PC-3 (cell line): ENCODE results near the gene PEA15. TPM values are rescaled to one million over a fixed set of nuclear protein-coding genes. Genes with fewer than 3 reads are reported as not detected.

Source experiments
- ATAC-seq: fragments of 200-7000 bp; cut with Tn5 transposase; 2 replicates; pipeline ENCODE4 v1.9.1; 2020; ENCODE audit warnings: mild to moderate bottlenecking, moderate library complexity
- BruUV-seq: library from RNA; stranded (reverse); fragments of 400-500 nt; replicated peaks from 2 replicates; lab custom pipeline; 2021; lab: Mats Ljungman, UMichigan
- CTCF ChIA-PET: fragments of 300-600 bp; sonication (Branson Sonifier 250); formaldehyde crosslinking; loops from one replicate; lab custom pipeline; 2022; ENCODE audit warnings: antibody characterized with exemption; lab: Charles Lee
- POLR2A ChIA-PET: fragments of 300-600 bp; sonication (Branson Sonifier 250); formaldehyde crosslinking; loops from one replicate; lab custom pipeline; 2022; ENCODE audit warnings: antibody characterized with exemption; ENCODE audit not compliant: unreplicated experiment; lab: Charles Lee
- DNase-seq: peaks from one replicate; pipeline ENCODE4 v3.0.0-alpha.2; 2015
- H2AFZ ChIP-seq: fragments of 300-600 bp; sonication (generic); 2 replicates; pipeline ENCODE4 v1.6.0; 2016; ENCODE audit warnings: antibody characterized with exemption, low read length
- H3F3A ChIP-seq: fragments of 300-600 bp; sonication (generic); one replicate; pipeline ENCODE4 v1.6.0; 2017; ENCODE audit warnings: antibody characterized with exemption, low read length, control low read depth, mild to moderate bottlenecking; ENCODE audit not compliant: unreplicated experiment
- H3K27ac ChIP-seq: fragments of 300-600 bp; sonication (generic); 2 replicates; pipeline ENCODE4 v1.5.1; 2016; ENCODE audit warnings: mild to moderate bottlenecking, low read length
- H3K27me3 ChIP-seq: fragments of 300-600 bp; sonication (generic); 2 replicates; pipeline ENCODE4 v1.6.1; 2016; ENCODE audit warnings: low read length, mixed read lengths
- H3K36me3 ChIP-seq: fragments of 300-600 bp; sonication (generic); 2 replicates; pipeline ENCODE4 v1.6.1; 2016; ENCODE audit warnings: low read depth, mixed run types, low read length, mixed read lengths
- H3K4me1 ChIP-seq: fragments of 300-600 bp; sonication (generic); 2 replicates; pipeline ENCODE4 v1.5.1; 2016; ENCODE audit warnings: low read length; ENCODE audit not compliant: insufficient read depth
- H3K4me2 ChIP-seq: fragments of 300-600 bp; sonication (generic); 2 replicates; pipeline ENCODE4 v1.6.0; 2016; ENCODE audit warnings: low read length
- H3K4me3 ChIP-seq: fragments of 300-600 bp; sonication (generic); 2 replicates; pipeline ENCODE4 v1.5.1; 2016; ENCODE audit warnings: mild to moderate bottlenecking, low read length, mixed read lengths
- H3K79me2 ChIP-seq: fragments of 300-600 bp; sonication (generic); 2 replicates; pipeline ENCODE4 v1.6.1; 2017; ENCODE audit warnings: low read length, mixed read lengths
- H3K9ac ChIP-seq: fragments of 300-600 bp; sonication (generic); 2 replicates; pipeline ENCODE4 v1.6.0; 2016; ENCODE audit warnings: mild to moderate bottlenecking, low read length
- H3K9me2 ChIP-seq: fragments of 300-600 bp; sonication (generic); replicated peaks from 2 replicates; pipeline ENCODE4 v1.6.1; 2016; ENCODE audit warnings: mixed run types, low read length, mixed read lengths
- H3K9me3 ChIP-seq: fragments of 300-600 bp; sonication (generic); 2 replicates; pipeline ENCODE4 v1.6.1; 2016; ENCODE audit warnings: low read length, mixed read lengths
- H4K20me1 ChIP-seq: fragments of 300-600 bp; sonication (generic); 2 replicates; pipeline ENCODE4 v1.6.1; 2016; ENCODE audit warnings: low read length, mixed read lengths
- CTCF ChIP-seq: fragments of 300-600 bp; sonication (generic); conservative IDR thresholded peaks from 2 replicates; pipeline ENCODE4 v1.5.1; 2017; ENCODE audit warnings: antibody characterized with exemption, low read depth, mild to moderate bottlenecking, low read length
- EZH2 ChIP-seq: fragments of 300-600 bp; sonication (generic); IDR thresholded peaks from one replicate; pipeline ENCODE4 v1.6.1; 2017; ENCODE audit warnings: antibody characterized with exemption, mild to moderate bottlenecking, low read length; ENCODE audit not compliant: unreplicated experiment
- EZH2phosphoT487 ChIP-seq: fragments of 300-600 bp; sonication (generic); IDR thresholded peaks from 2 replicates; pipeline ENCODE4 v1.6.1; 2018; ENCODE audit warnings: mild to moderate bottlenecking, antibody characterized with exemption, low read length, borderline replicate concordance
- intact Hi-C: fragments of 100-400 bp; cut with micrococcal nuclease; formaldehyde crosslinking; loops from 2 replicates; pipeline ENCODE4 v1.9.0; 2023
- total RNA-seq: library from RNA; depleted of rRNA; stranded (reverse); fragments of >200 nt; gene quantifications from 2 replicates; pipeline ENCODE4 v1.2.3, GENCODE V29; 2014

PEA15 gene
- total RNA-seq, 1 experiment from 2014 or later, result 90.3 TPM

GRCh38 chr1:160256396-160257046, 51.3 kb downstream of the PEA15 start:
- Histone ChIP-seq H3K4me1 (peaks cover 41% of the 10 kb centered on the region), H3K4me3 (no peak overlapping the region), H3K9me3 (no peaks in the 10 kb centered on the region), H3K9me2 (no peaks in the 10 kb centered on the region), H3K4me2 (peak overlapping the region; percentile 42; the same call in 1 of the 2 replicates), H4K20me1 (peaks cover 44% of the 10 kb centered on the region), H3K27me3 (no peaks in the 10 kb centered on the region), H3K27ac (no peak overlapping the region), H3K36me3 (peaks cover 6% of the 10 kb centered on the region; the same call in 1 of the 2 replicates), H3K9ac (no peak overlapping the region), H2AFZ (no peak overlapping the region), H3F3A (peaks cover 8% of the 10 kb centered on the region), H3K79me2 (peaks cover 90% of the 10 kb centered on the region)
- CTCF ChIA-PET, result interaction anchor here (0.6 kb wide), 2 partner anchors 37 to 91 kb away, joined by 3 to 6 read pairs; no protein-coding TSS in a partner anchor
- no TSS peak for BruUV-seq
- ATAC-seq (no peak; the same call in 1 of the 2 replicates), DNase-seq (peak; percentile 55)
- POLR2A ChIA-PET, result interaction anchor here (0.6 kb wide), 2 partner anchors 24 to 410 kb away, joined by 4 read pairs; no protein-coding TSS in a partner anchor
- intact Hi-C loops, result no loop called here
- no peak for TF ChIP-seq EZH2phosphoT487
- TF ChIP-seq CTCF, result no peak
- TF ChIP-seq EZH2, result no peak

GRCh38 chr1:160257411-160258015, 52.3 kb downstream of the PEA15 start:
- Histone ChIP-seq H3K79me2 (peaks cover 87% of the 10 kb centered on the region), H3K4me1 (peaks cover 41% of the 10 kb centered on the region), H3F3A (peaks cover 8% of the 10 kb centered on the region), H3K27me3 (no peaks in the 10 kb centered on the region), H3K36me3 (peaks cover 6% of the 10 kb centered on the region; the same call in 1 of the 2 replicates), H3K4me3 (no peak overlapping the region), H3K27ac (no peak overlapping the region), H3K4me2 (peak overlapping the region; percentile 42), H3K9me2 (no peaks in the 10 kb centered on the region), H2AFZ (no peak overlapping the region), H3K9ac (no peak overlapping the region), H3K9me3 (no peaks in the 10 kb centered on the region), H4K20me1 (peaks cover 39% of the 10 kb centered on the region)
- no peak for ATAC-seq
- ChIA-PET POLR2A (no interaction called here), CTCF (interaction anchor here (0.6 kb wide), 1 partner anchor 38 kb away, joined by 3 read pairs; no protein-coding TSS in a partner anchor)
- intact Hi-C loops, result no loop called here
- no TSS peak for BruUV-seq
- DNase-seq, result no peak
- TF ChIP-seq CTCF (no peak), EZH2phosphoT487 (no peak), EZH2 (no peak)
